ENCODE results near the gene DMD. TPM values are rescaled to one million over a fixed set of nuclear protein-coding genes. Genes with fewer than 3 reads are reported as not detected.
"Not testable (repeated sequence)": the region's sequence is repeated elsewhere in the genome, so short reads cannot be mapped to it uniquely, and the experiment has no call there.

DMD gene
- polyA plus RNA-seq, 3 donors, result 0.23 TPM; not detected in 2

DNA sequence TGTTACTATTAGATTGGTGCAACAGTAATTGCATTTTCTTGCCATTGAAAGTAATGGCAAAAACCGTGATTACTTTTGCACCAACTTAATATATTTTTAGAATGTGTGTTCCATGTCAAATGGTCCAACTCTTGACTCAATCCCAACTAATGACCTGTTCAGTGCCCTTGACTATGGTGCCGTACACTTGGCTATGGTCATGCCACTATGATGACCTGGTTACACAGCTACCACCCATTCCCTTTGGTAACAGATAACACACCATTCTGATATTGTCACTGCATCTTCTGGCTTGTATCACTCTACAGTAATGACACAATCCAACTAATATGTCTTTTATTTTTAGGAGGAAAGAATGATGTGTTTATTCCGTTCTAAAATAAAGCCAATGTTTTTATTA lies 469.4 kb downstream of the DMD start:
- no peaks in the 10 kb centered on the region for H3K4me1 ChIP-seq (ENCODE audit: control insufficient read depth in 1 of 2, insufficient read depth in 2 of 2, low read length in 2 of 2)
- Mint-ChIP-seq H3K4me1 (no peaks in the 10 kb centered on the region), H3K9me3 (peaks cover 0 to 2% (median 0%) of the 10 kb centered on the region in 7 donors), H3K4me3 (no peak overlapping the region), H3K27ac (no peak overlapping the region), H3K36me3 (no peaks in the 10 kb centered on the region), H3K27me3 (ENCODE audit: low read depth in 3 of 3) (no peaks in the 10 kb centered on the region)
- no peak for DNase-seq
- TF ChIP-seq, protein P1, sequence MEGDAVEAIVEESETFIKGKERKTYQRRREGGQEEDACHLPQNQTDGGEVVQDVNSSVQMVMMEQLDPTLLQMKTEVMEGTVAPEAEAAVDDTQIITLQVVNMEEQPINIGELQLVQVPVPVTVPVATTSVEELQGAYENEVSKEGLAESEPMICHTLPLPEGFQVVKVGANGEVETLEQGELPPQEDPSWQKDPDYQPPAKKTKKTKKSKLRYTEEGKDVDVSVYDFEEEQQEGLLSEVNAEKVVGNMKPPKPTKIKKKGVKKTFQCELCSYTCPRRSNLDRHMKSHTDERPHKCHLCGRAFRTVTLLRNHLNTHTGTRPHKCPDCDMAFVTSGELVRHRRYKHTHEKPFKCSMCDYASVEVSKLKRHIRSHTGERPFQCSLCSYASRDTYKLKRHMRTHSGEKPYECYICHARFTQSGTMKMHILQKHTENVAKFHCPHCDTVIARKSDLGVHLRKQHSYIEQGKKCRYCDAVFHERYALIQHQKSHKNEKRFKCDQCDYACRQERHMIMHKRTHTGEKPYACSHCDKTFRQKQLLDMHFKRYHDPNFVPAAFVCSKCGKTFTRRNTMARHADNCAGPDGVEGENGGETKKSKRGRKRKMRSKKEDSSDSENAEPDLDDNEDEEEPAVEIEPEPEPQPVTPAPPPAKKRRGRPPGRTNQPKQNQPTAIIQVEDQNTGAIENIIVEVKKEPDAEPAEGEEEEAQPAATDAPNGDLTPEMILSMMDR (IDR thresholded peaks at IDR 0.05), result no peak
- H3K4me3 ChIP-seq (replicated peaks in 1 of 3; ENCODE audit: low read depth in 2 of 3, low read length in 3 of 3), result no peak overlapping the region
- no peaks in the 10 kb centered on the region for H3K79me2 ChIP-seq (ENCODE audit: insufficient read depth, low read length)
- no peaks in the 10 kb centered on the region for H4K20me1 ChIP-seq (ENCODE audit: insufficient read depth, low read length)
- intact Hi-C loops (cut with micrococcal nuclease), result no loop called here
- no peak overlapping the region for H3K4me2 ChIP-seq (replicated peaks; ENCODE audit: extremely low read depth, low read length, poor library complexity, severe bottlenecking)
- H3K27me3 ChIP-seq (ENCODE audit: control insufficient read depth in 2 of 2, insufficient read depth in 2 of 2, low read length in 2 of 2), result no peaks in the 10 kb centered on the region
- no peaks in the 10 kb centered on the region for H3K36me3 ChIP-seq (replicated peaks in 1 of 2; ENCODE audit: control insufficient read depth in 1 of 2, insufficient read depth in 2 of 2, low read length in 2 of 2)
- no peak overlapping the region for H3K9ac ChIP-seq (ENCODE audit: insufficient read depth, low read length, poor library complexity, severe bottlenecking)
- no peak overlapping the region for H2AFZ ChIP-seq (ENCODE audit: insufficient read depth, low read depth, low read length, poor library complexity, severe bottlenecking)
- 100% methylated on average over 1 of the region's 3 CpGs for WGBS (ENCODE audit: insufficient coverage)
- H3K27ac ChIP-seq (ENCODE audit: low read depth in 1 of 2, low read length in 2 of 2), result no peak overlapping the region
- H3K9me3 ChIP-seq (replicated peaks in 1 of 2; ENCODE audit: control insufficient read depth in 1 of 2, insufficient read depth in 1 of 2, low read length in 2 of 2), result no peaks in the 10 kb centered on the region

DNA sequence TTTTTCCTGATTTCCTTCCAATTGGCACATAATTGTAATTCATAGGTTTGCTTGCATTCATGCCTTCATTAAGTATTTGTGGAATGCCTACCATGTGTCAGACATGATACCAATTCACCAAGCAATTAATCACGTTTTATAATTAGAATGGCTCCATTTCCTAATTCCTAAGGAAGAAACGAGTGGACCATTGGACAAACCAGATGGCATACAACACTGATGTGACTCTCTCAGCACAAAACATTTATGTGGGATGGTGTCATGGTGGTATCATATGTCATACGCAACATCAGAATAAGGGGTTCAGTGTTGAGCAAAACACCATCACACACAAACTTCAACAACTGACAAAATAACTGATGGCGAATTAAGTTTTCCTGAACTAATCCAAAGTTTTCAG lies 502.8 kb downstream of the DMD start:
- Mint-ChIP-seq H3K9me3 (no peaks in the 10 kb centered on the region), H3K4me3 (no peak overlapping the region), H3K36me3 (no peaks in the 10 kb centered on the region), H3K4me1 (no peaks in the 10 kb centered on the region), H3K27ac (no peak overlapping the region), H3K27me3 (ENCODE audit: low read depth in 3 of 3) (no peaks in the 10 kb centered on the region)
- Histone ChIP-seq H4K20me1 (ENCODE audit: insufficient read depth, low read length) (no peaks in the 10 kb centered on the region), H3K4me1 (ENCODE audit: control insufficient read depth in 1 of 2, insufficient read depth in 2 of 2, low read length in 2 of 2) (no peaks in the 10 kb centered on the region), H3K9me3 (replicated peaks in 1 of 2; ENCODE audit: control insufficient read depth in 1 of 2, insufficient read depth in 1 of 2, low read length in 2 of 2) (no peaks in the 10 kb centered on the region), H3K27ac (ENCODE audit: low read depth in 1 of 2, low read length in 2 of 2) (no peak overlapping the region), H3K36me3 (replicated peaks in 1 of 2; ENCODE audit: control insufficient read depth in 1 of 2, insufficient read depth in 2 of 2, low read length in 2 of 2) (no peaks in the 10 kb centered on the region), H3K9ac (ENCODE audit: insufficient read depth, low read length, poor library complexity, severe bottlenecking) (no peak overlapping the region), H3K4me2 (replicated peaks; ENCODE audit: extremely low read depth, low read length, poor library complexity, severe bottlenecking) (no peak overlapping the region), H3K79me2 (ENCODE audit: insufficient read depth, low read length) (no peaks in the 10 kb centered on the region), H2AFZ (ENCODE audit: insufficient read depth, low read depth, low read length, poor library complexity, severe bottlenecking) (no peak overlapping the region), H3K4me3 (replicated peaks in 1 of 3; ENCODE audit: low read depth in 2 of 3, low read length in 3 of 3) (no peak overlapping the region), H3K27me3 (ENCODE audit: control insufficient read depth in 2 of 2, insufficient read depth in 2 of 2, low read length in 2 of 2) (no peaks in the 10 kb centered on the region)
- WGBS (ENCODE audit: insufficient coverage), result no CpG with 5 or more reads among the region's 4 CpGs
- DNase-seq, result no peak
- TF ChIP-seq, protein P1 (IDR thresholded peaks at IDR 0.05), result no peak
- intact Hi-C loops (cut with micrococcal nuclease), result no loop called here

DNA sequence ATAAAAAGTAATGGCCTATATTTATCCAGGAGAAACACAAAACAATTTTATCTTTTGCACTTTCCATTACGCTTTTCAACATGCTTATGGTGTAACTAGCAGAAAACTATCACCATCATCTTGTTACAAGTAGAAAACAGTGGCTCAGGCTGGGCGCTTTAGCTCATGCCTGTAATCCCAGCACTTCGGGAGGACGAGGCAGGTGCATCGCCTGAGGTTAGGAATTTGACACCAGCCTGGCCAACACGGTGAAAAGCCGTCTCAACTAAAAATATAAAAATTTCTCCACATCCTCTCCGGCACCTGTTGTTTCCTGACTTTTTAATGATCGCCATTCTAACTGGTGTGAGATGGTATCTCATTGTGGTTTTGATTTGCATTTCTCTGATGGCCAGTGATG lies 506.0 kb downstream of the DMD start:
- H3K9me3 ChIP-seq (replicated peaks in 1 of 2; ENCODE audit: control insufficient read depth in 1 of 2, insufficient read depth in 1 of 2, low read length in 2 of 2); H3K36me3 Mint-ChIP-seq; H3K4me1 ChIP-seq (ENCODE audit: control insufficient read depth in 1 of 2, insufficient read depth in 2 of 2, low read length in 2 of 2); H4K20me1 ChIP-seq (ENCODE audit: insufficient read depth, low read length); H3K27me3 Mint-ChIP-seq (ENCODE audit: low read depth in 3 of 3); H3K27me3 ChIP-seq (ENCODE audit: control insufficient read depth in 2 of 2, insufficient read depth in 2 of 2, low read length in 2 of 2); intact Hi-C loops (cut with micrococcal nuclease); H3K4me3 Mint-ChIP-seq; H3K4me2 ChIP-seq (replicated peaks; ENCODE audit: extremely low read depth, low read length, poor library complexity, severe bottlenecking); H3K27ac Mint-ChIP-seq; H3K9me3 Mint-ChIP-seq; H2AFZ ChIP-seq (ENCODE audit: insufficient read depth, low read depth, low read length, poor library complexity, severe bottlenecking); DNase-seq; H3K36me3 ChIP-seq (replicated peaks in 1 of 2; ENCODE audit: control insufficient read depth in 1 of 2, insufficient read depth in 2 of 2, low read length in 2 of 2); H3K4me3 ChIP-seq (replicated peaks in 1 of 3; ENCODE audit: low read depth in 2 of 3, low read length in 3 of 3); H3K79me2 ChIP-seq (ENCODE audit: insufficient read depth, low read length); H3K4me1 Mint-ChIP-seq; H3K27ac ChIP-seq (ENCODE audit: low read depth in 1 of 2, low read length in 2 of 2); H3K9ac ChIP-seq (ENCODE audit: insufficient read depth, low read length, poor library complexity, severe bottlenecking): not testable (repeated sequence)
- whole genome bisulfite sequencing (ENCODE audit: insufficient coverage), result 100% methylated on average over 1 of the region's 9 CpGs

All from CD14-positive monocyte (primary cell).